Activated T-cell treated with anti-CD3 and anti-CD28 coated beads, Interleukin-2, amount 50 U/mL, for 1 hour (primary cell): ENCODE data around the gene NNMT.

Experiments
- DNase-seq: peaks from one replicate; pipeline ENCODE4 v3.0.0-alpha.2; 2020

The NNMT gene

GRCh38 chr11:114285599-114285998 lies 10.6 kb upstream of the NNMT start:
- no peak for DNase-seq

GRCh38 chr11:114286229-114286628 lies 10.0 kb upstream of the NNMT start:
- no peak for DNase-seq

GRCh38 chr11:114287154-114287553 lies 9.0 kb upstream of the NNMT start:
- DNase-seq: no peak

DNA sequence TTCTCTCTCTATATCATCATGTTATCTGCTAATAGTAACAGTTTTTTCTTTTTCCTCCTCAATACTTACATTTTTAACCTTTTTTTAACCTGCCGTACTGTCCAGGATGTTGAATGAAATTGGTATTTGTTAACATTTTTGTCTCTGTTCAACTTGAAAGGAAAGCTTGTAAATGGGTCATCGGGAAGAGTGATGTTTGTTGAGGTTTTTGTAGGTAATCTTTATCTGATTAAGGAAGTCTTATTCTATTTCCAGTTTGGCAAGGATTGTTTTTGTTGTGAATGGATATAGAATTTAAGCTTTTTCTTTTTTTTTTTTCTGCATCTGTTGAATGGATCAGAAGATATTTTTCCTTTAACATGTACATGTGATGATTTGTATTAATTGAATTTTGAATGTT lies 8.1 kb upstream of the NNMT start:
- no peak for DNase-seq

GRCh38 chr11:114289779-114290178 lies 6.4 kb upstream of the NNMT start:
- DNase-seq: no peak

- DNase-seq: no peak
These were observed 5.5 kb upstream of the NNMT start for GRCh38 chr11:114290503-114291235.

DNA sequence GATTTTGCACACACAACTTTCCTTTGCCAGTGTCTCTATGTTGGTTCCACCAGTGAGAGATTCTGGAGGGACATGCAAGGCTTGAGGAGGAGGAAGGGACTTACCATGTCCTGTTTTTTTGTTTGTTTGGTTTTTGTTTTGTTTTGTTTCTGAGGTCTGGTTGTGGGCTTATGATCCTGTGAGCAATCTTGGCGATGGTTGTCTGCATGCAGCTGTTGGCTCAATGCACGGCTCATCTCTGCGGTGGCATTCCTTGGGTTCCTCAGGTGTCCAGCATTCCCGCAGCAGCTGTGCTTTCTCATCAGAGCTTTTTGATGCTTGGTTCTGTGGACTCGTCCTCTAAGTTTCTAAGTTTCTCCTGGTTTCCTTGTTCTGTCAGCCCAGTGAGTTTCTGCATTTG lies 4.8 kb upstream of the NNMT start:
- DNase-seq: no peak

DNA sequence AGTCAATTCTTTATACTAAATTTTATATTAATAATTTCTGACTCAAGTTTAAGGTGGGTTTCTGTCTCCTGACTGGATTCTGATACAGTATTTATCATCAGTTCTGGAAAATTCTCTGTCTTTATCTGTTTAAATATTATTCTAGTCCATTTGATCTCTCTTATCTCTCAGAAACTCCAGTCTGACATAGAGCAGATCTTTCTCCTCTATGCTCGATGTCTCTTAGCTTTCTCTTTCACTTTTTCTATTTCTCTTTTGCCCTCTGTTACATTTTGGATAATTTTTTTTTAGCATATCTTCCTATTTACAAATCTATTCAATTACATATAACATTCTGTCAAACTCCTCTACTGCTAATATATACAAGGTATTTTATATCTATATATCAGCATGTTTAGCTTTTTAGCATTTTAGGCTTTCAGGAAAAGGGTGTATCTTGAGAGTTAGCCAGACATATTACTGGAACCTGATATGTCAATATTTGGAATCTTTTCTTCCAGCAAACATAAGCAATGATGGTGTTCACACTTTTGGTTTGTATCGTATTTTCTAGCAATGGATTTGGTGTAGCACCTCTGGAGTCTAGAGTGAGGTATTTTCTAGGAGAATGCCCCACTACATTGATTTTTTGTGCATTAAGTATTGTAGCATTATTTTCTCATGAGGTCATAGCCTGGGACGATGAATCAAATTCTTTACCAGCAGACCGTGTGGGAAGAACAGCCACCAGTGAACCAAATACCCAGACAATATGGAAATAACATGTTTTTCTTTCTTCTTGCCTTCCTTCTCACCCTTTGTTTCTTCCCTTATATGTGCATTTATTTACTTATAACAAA lies 4.1 kb upstream of the NNMT start:
- DNase-seq: no peak

- no peak for DNase-seq
These were observed 2.9 kb upstream of the NNMT start for GRCh38 chr11:114293201-114293711.

- DNase-seq: no peak
These were observed 590 bp downstream of the NNMT start for GRCh38 chr11:114296605-114297372.

DNA sequence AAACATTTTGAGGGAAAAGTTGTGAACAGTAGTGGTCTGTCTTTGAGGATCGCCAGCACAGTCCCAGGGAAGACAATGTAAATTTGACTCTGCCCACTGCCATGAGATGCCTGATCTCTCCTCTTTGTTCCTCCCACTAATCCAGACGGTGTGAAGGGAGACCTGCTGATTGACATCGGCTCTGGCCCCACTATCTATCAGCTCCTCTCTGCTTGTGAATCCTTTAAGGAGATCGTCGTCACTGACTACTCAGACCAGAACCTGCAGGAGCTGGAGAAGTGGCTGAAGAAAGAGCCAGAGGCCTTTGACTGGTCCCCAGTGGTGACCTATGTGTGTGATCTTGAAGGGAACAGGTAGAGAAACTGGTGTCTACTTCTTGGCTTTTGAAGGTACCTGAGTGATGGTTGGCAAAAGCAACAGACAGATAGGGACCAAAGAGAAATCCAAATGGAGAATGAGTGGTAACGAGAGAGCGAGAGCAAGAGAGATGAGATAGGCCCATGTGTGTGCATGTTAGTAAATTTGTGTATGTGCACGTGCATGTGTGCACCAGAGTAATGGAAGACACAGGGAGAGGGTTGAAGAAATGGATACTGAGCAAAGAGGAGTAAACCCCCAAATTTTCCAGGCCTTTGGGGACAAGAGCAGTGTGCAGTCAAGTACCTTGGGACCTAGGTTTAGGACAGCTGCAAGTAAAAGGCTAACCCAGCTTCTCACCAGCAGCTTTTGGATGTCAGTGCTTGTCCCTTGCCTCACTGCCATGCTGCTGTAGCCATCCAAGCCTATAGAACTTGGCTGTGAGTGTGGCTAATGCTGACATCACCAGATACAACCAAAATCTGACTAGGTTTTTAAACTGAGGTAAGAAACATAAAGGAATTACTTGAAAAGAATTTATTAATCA lies 1.9 kb downstream of the NNMT start:
- no peak for DNase-seq

DNA sequence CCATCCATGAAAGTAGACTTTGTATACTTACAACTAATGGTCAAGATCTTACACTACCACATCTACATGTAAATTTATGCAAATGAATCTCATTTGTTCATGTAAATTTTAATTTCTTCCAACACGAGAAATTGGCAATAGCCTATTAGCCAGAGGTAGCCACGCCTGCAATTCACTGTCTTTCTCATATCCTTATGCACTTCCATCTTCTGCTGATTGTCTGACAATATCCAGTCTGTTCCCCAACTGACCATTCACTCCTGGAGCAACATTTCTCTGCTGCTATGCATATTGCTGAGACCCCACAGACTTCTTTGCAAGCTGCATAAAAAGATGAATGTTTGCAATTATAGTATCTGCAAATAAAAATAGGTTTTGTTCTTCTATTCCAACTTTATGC lies 2.5 kb downstream of the NNMT start:
- DNase-seq: no peak

DNA sequence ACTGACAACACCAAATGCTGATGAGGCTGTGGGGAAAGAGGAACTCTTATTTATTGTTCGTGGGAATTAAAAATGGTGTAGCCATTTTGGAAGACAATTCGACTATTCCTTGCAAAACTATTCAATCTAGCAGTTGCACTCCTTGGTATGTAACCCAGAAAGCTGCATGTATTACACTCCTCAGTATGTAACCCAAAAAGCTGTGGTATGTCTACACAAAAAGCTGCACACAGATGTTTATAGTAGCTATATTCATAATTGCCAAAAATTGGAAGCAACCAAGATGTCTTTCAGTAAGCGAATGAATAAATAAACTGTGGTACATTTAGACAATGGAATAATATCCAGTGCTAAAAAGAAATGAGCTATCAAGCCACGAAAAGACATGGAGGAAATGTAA lies 4.9 kb downstream of the NNMT start:
- no peak for DNase-seq

DNA sequence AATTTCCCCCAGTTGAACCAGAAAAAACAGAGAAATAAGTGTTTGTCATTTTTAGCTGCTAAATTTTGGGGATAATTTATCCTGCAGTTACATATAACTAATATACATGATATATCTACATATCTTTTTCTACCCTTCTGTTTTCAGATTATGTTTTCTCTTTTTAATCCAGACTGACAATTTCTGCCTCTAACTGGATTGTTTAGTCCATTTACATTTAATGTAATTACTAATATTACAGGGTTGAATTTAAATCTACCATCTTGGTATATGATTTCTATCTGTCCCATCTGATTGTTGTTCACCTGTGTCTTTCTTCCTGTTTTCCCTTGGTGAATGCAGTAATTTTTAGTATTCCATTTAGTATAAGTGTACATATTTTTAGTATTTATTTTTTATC lies 5.7 kb downstream of the NNMT start:
- no peak for DNase-seq

- no peak for DNase-seq
These were observed 6.5 kb downstream of the NNMT start for GRCh38 chr11:114302663-114303062.

DNA sequence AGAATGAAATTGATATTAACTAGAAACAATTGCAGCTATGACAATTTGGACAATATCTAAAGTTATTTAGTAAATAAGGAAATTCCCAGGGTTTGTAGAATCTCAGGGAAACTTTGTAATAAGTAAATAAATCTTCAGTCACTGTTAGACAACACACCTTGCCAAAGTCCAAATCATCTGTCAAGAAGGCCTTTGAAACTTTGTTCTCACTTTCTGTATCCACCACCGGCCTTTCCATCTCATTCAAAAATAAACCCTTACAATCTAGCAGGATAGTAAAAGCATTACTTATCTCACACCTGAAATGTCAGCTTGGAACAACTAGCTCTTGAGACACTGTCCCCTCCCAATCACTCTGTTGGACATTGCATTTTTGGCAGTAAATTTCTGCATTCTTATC lies 7.9 kb downstream of the NNMT start:
- DNase-seq: no peak

DNA sequence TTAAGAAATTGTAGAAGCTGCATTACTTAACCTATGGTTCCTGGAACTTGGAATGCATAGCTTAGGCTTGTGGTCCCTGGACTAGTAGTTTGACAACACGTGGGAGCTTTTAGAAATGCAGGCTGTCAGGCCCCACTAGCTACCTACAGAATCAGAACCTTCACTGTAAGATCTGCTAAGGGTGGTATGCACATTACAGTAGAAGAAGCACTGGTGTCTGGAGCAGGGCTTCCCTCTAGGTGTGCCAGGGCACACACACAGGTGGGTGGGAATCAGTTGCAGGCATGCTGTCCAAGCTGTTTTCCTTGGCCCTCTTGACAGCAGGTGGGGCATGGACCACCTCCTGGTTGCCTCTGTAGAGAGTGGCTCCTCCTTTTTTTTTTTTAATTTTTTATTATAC lies 8.8 kb downstream of the NNMT start:
- DNase-seq: no peak

GRCh38 chr11:114307524-114308203 lies 11.5 kb downstream of the NNMT start:
- no peak for DNase-seq

DNA sequence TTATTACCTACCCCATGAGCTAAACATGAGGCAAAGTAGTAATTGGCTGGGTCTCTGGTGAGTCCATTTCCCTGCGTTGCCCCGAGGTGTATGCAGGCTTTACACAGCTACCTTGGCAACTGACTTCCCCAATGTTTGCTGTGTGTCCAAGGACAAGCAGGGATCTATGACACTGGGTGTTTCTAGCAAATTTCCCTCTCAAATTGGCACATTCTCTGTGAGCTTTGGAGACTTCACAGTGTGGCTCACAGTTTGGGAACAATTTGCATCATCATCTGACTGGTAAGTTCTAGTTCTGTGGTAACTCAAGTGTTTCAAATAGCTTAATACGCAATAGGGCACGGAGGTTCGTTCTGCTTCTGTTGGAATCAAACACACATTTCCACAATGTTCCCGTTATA lies 12.5 kb downstream of the NNMT start:
- no peak for DNase-seq

DNA sequence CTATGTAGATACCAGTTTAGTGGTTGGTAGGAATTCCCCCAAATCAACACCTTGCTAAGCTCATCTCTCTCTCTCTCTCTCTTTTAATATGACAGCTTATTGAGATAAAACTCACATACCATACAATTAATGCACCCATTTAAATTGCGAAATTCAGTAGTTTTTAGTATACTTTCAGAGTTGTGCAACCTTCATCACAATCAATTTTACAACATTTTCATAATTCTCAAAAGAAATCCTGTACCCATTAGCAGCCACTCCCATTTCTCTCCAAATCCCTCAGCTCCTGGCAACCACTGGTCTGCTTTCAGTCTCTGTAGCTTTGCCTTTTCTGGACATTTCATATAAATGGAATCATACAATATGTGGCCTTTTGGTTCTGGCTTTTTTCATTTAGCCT lies 13.3 kb downstream of the NNMT start:
- no peak for DNase-seq

DNA sequence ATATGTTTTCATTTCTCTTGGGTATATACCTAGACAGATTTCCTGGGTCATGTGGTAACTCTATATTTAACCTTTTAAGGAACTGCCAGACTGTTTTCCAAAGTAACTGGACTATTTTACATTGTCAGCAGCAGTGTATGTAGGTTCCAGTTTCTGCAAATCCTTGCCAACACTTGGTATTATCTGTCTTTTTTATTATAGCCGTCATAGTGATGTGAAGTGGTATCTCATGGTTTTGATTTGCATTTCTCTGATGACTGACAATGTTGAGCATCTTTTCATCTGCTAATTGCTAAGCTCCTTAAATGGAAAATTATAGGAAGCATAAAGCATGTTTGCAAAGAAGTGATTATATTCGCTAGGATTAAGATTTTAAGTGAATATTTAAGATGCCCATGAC lies 13.9 kb downstream of the NNMT start:
- DNase-seq: no peak

- DNase-seq: no peak
These were observed 15.7 kb downstream of the NNMT start for GRCh38 chr11:114311946-114312345.
